HepG2 (cell line): ENCODE data around the gene ZC3H8. TPM values are rescaled to one million over a fixed set of nuclear protein-coding genes. Genes with fewer than 3 reads are reported as not detected.

Experiments used
- ATAC-seq: fragments of 200-7000 bp; cut with Tn5 transposase; 3 replicates; pipeline ENCODE4 v1.9.1; 2020; ENCODE audit warnings: mild to moderate bottlenecking, moderate library complexity
- BruUV-seq: library from RNA; stranded (reverse); fragments of 400-500 nt; replicated peaks from 2 replicates; lab custom pipeline; 2021; lab: Mats Ljungman, UMichigan
- CTCF ChIA-PET: fragments of 300-600 bp; formaldehyde crosslinking; extraction: SDS; loops from one replicate; lab custom pipeline; 2021; ENCODE audit warnings: low total read pairs, inconsistent platforms, low intra/inter-chr PET ratio; lab: Yijun Ruan, JAX
- POLR2A ChIA-PET: fragments of 350-600 bp; sonication (Branson Sonifier 250); formaldehyde crosslinking; loops from one replicate; lab custom pipeline; 2020; ENCODE audit warnings: antibody characterized with exemption, inconsistent platforms; lab: Yijun Ruan, JAX
- DNase-seq: peaks from one replicate; pipeline ENCODE4 v3.0.0-alpha.2; 2015; ENCODE audit warnings: low spot score
- FAIRE-seq: peaks from 3 replicates; lab custom pipeline; 2011; peaks lifted over from hg19 to GRCh38; lab: Jason Lieb, UNC
- H2AFZ ChIP-seq: one replicate; pipeline ENCODE4 v1.6.1; 2011; ENCODE audit warnings: low read length, inconsistent platforms
- H3K27ac ChIP-seq: fragments of 300-600 bp; 3 replicates; pipeline ENCODE4 v1.8.0; 2011; ENCODE audit warnings: mixed run types, mild to moderate bottlenecking, mixed read lengths, low read length, inconsistent platforms; ENCODE audit not compliant: insufficient read depth; ENCODE audit errors: extremely low read length
- H3K27me3 ChIP-seq, 2 experiments: fragments of 200-600 bp in 1 of 2; 2 replicates in 1 of 2; 3 replicates in 1 of 2; pipeline versions ENCODE4 v1.6.0 to v1.8.0; 2011; ENCODE audit warnings: low read length in 2 of 2, mild to moderate bottlenecking in 2 of 2, moderate library complexity in 2 of 2, inconsistent platforms in 1 of 2; ENCODE audit not compliant: insufficient read depth in 2 of 2, control insufficient read depth in 1 of 2
- H3K36me3 ChIP-seq, 2 experiments: fragments of 200-600 bp in 1 of 2; replicated peaks in 1 of 2; 2 replicates in 1 of 2; 3 replicates in 1 of 2; pipeline versions ENCODE4 v1.5.1 to v1.8.0; 2011; ENCODE audit warnings: low read length in 2 of 2, inconsistent platforms in 1 of 2; ENCODE audit not compliant: insufficient read depth in 2 of 2, control insufficient read depth in 1 of 2
- H3K4me1 ChIP-seq: 2 replicates; pipeline ENCODE4 v1.5.1; 2012; ENCODE audit warnings: low read length, inconsistent platforms; ENCODE audit not compliant: insufficient read depth
- H3K4me2 ChIP-seq: 2 replicates; pipeline ENCODE4 v1.6.0; 2011; ENCODE audit warnings: low read depth, low read length, inconsistent platforms
- H3K4me3 ChIP-seq, 3 experiments: fragments of 200-600 bp in 1 of 3; sonication (generic), shearing (Covaris generic) in 1 of 3; replicated peaks in 1 of 3; 2 replicates each; pipeline ENCODE4 v1.5.1; 2011 to 2016; ENCODE audit warnings: low read length in 3 of 3, inconsistent platforms in 2 of 3, low read depth in 2 of 3, mild to moderate bottlenecking in 2 of 3, control low read depth in 1 of 3, mixed read lengths in 1 of 3; ENCODE audit not compliant: insufficient read depth in 1 of 3
- H3K79me2 ChIP-seq: one replicate; pipeline ENCODE4 v1.6.1; 2011; ENCODE audit warnings: low read length, inconsistent platforms; ENCODE audit not compliant: insufficient read depth
- H3K9ac ChIP-seq: 2 replicates; pipeline ENCODE4 v1.6.0; 2011; ENCODE audit warnings: mild to moderate bottlenecking, low read depth, low read length, inconsistent platforms; ENCODE audit not compliant: insufficient read depth
- H3K9me3 ChIP-seq: 2 replicates; pipeline ENCODE4 v1.5.1; 2012; ENCODE audit warnings: mild to moderate bottlenecking, low read length
- H4K20me1 ChIP-seq: 2 replicates; pipeline ENCODE4 v1.6.0; 2011; ENCODE audit warnings: inconsistent platforms, mild to moderate bottlenecking, low read length, moderate library complexity; ENCODE audit not compliant: insufficient read depth
- BHLHE40 ChIP-seq: IDR thresholded peaks from 2 replicates; pipeline ENCODE4 v1.6.1; 2011; ENCODE audit warnings: low read length, improper control_type of control experiment
- ELF3 ChIP-seq: IDR thresholded peaks from 2 replicates; pipeline ENCODE4 v1.6.1; 2016; ENCODE audit warnings: missing genetic modification reagents, missing compliant biosample characterization
- SOX6 ChIP-seq, 2 experiments: fragments of 450-650 bp in 1 of 2; sonication (generic) in 1 of 2; formaldehyde crosslinking in 1 of 2; IDR thresholded peaks; 2 replicates each; pipeline versions ENCODE4 v1.4.0 to v1.6.1; 2017 to 2020; ENCODE audit warnings: antibody characterized with exemption in 1 of 2, mild to moderate bottlenecking in 1 of 2, missing genetic modification reagents in 1 of 2
- UBTF ChIP-seq: sonication (generic); formaldehyde crosslinking; IDR thresholded peaks from 2 replicates; pipeline ENCODE4 v1.4.0; 2020; ENCODE audit warnings: mild to moderate bottlenecking, missing genetic modification reagents
- ZNF883 ChIP-seq: sonication (generic); formaldehyde crosslinking; IDR thresholded peaks from 2 replicates; pipeline ENCODE4 v1.5.1; 2020; ENCODE audit warnings: mild to moderate bottlenecking, missing genetic modification reagents; ENCODE audit errors: not compliant biosample characterization
- WGBS: methylation state at CpG from one replicate; pipeline ENCODE4 v1.1.6; 2017; ENCODE audit warnings: low lambda C conversion rate; 5-methylcytosine and 5-hydroxymethylcytosine counted together
- in situ Hi-C: cut with HindIII; loops from 2 replicates; pipeline ENCODE4 v1.10.0; 2017; ENCODE audit warnings: low pct_unique_long_range_greater_than_20kb; ENCODE audit not compliant: extremely low pct_ligation_motif_present
- intact Hi-C: fragments of 100-400 bp; cut with micrococcal nuclease; formaldehyde crosslinking; loops from one replicate; pipeline ENCODE4 v1.10.0; 2022; ENCODE audit not compliant: unreplicated experiment
- polyA plus RNA-seq, 8 experiments: library from polyadenylated mRNA; depleted of rRNA in 3 of 8; stranded (reverse) in 7 of 8; unstranded in 1 of 8; fragments of >200 nt; fragmentation: Illumina TruSeq in 4 of 8; extraction: Trizol in 4 of 8; gene quantifications; 2 replicates each; pipeline versions ENCODE4 v1.2.1 to v1.2.3, GENCODE V29; 2011 to 2016; ENCODE audit warnings: low read depth in 4 of 8, missing spikeins in 1 of 8, mixed read lengths in 1 of 8; ENCODE audit not compliant: insufficient read depth in 1 of 8
- total RNA-seq, 5 experiments: library from RNA; depleted of rRNA; stranded (reverse); fragments of >200 nt; fragmentation: Illumina TruSeq; extraction: Trizol; gene quantifications; 2 replicates each; pipeline ENCODE4 v1.2.3, GENCODE V29; 2016; ENCODE audit warnings: low read depth in 1 of 5
- TF ChIP-seq, protein P1 (sequence below): sonication (generic); formaldehyde crosslinking; IDR thresholded peaks from 2 replicates; pipeline ENCODE4 v1.4.0; 2020; ENCODE audit warnings: mild to moderate bottlenecking, missing genetic modification reagents

ZC3H8 gene
- total and polyA plus RNA-seq, 2 of the 13 experiments (the other 11 are each of a cell fraction or from before 2014, with no cell fraction given), result 4.5 to 17.0 TPM

DNA sequence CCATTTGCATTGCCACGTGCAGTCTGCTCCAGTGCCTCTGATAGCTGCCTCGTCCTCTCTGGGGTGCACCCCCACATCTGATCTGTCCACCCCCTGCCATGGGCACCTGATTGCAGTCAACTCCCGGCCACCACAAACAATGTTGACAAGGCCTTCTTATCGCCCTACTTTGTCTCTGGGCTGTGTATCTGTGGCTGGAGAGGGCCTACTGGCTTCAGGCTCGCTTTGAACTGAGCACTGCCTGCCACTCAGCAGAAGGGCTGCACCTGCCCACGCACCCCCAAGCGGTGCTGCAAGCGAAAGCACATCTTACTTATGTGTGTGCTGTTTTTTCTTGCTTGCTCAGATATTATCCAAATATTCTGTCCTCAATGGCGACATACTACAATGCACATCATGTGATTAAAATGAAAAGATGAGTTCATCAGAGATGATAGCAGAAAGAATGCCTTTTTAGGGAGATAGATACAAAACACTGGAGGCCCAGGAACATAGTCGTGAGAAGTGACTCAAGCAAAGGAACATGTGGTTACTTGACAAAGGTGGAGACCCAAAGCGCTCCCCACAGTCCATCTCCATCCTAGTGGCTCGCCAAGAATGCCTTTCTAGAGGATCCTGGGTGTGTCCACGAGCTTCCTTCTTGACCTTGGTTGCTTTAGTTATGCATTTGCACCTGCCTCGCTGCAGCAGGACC lies 87.9 kb downstream of the ZC3H8 start:
- Histone ChIP-seq H3K4me2 (no peak overlapping the region), H2AFZ (no peak overlapping the region), H3K79me2 (no peaks in the 10 kb centered on the region), H3K9ac (no peak overlapping the region), H3K9me3 (no peaks in the 10 kb centered on the region), H3K27me3 (no peaks in the 10 kb centered on the region; a peak in 1 of 5 replicates), H3K4me1 (peaks cover 49% of the 10 kb centered on the region), H3K27ac (no peak overlapping the region), H4K20me1 (no peaks in the 10 kb centered on the region), H3K4me3 (no peak overlapping the region), H3K36me3 (no peaks in the 10 kb centered on the region)
- in situ Hi-C loops, result no loop called here
- peak; percentile 19; the same call in 2 of the 3 replicates for ATAC-seq
- ChIA-PET CTCF (no interaction called here), POLR2A (no interaction called here)
- 65% methylated on average over 14 of the region's 14 CpGs for WGBS
- DNase-seq, result no peak
- no peak for FAIRE-seq
- BruUV-seq, result no TSS peak
- intact Hi-C loops, result no loop called here
- TF ChIP-seq ZNF883 (CRISPR knock-in tag) (peak; percentile 27), ELF3 (CRISPR knock-in tag) (no peak), BHLHE40 (no peak)

GRCh38 chr2:112165296-112165695 lies 89.5 kb downstream of the ZC3H8 start:
- no peak for ATAC-seq

More at GRCh38 chr2:112165296-112165695, 89.5 kb downstream of the ZC3H8 start:
- 82% methylated on average over 4 of the region's 4 CpGs for WGBS
- BruUV-seq, result no TSS peak
- Histone ChIP-seq H3K27me3 (no peaks in the 10 kb centered on the region; a peak in 1 of 5 replicates), H3K4me3 (no peak overlapping the region), H3K27ac (no peak overlapping the region), H2AFZ (no peak overlapping the region), H3K4me2 (no peak overlapping the region), H4K20me1 (no peaks in the 10 kb centered on the region), H3K4me1 (peaks cover 41% of the 10 kb centered on the region), H3K36me3 (no peaks in the 10 kb centered on the region), H3K9me3 (no peaks in the 10 kb centered on the region), H3K9ac (no peak overlapping the region), H3K79me2 (no peaks in the 10 kb centered on the region)
- DNase-seq (no peak), FAIRE-seq (no peak)
- ChIA-PET POLR2A (no interaction called here), CTCF (no interaction called here)
- intact Hi-C loops (no loop called here), in situ Hi-C loops (no loop called here)
- TF ChIP-seq, protein P1, sequence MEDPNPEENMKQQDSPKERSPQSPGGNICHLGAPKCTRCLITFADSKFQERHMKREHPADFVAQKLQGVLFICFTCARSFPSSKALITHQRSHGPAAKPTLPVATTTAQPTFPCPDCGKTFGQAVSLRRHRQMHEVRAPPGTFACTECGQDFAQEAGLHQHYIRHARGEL (CRISPR knock-in tag), result 0 out of 2 replicates have a peak, but pooled peaks have one; percentile 36
- TF ChIP-seq UBTF (CRISPR knock-in tag), result no peak
- no peak for TF ChIP-seq SOX6 (IDR thresholded peaks at IDR 0.05)
- TF ChIP-seq SOX6 (CRISPR knock-in tag; IDR thresholded peaks at IDR 0.05), result 0 out of 2 replicates have a peak, but pooled peaks have one; percentile 15
